Activated naive CD8-positive, alpha-beta T cell treated with anti-CD3 and anti-CD28 coated beads for 36 hours (primary cell): ENCODE data around the gene USP35. TPM values are rescaled to one million over a fixed set of nuclear protein-coding genes. Genes with fewer than 3 reads are reported as not detected.

Experiments
- total RNA-seq, 2 experiments: library from RNA; stranded (reverse); gene quantifications; one replicate each; pipeline ENCODE4 v1.2.3, GENCODE V29; 2021

The USP35 gene
- total RNA-seq, 2 experiments from 2014 or later = 3.5 to 4.2 TPM

Other genes with a start within 250 kb of the USP35 start
- 10 to 100 TPM; 45.2 to 46.2 TPM for gene INTS4, start 194.3 kb upstream of the USP35 start, total RNA-seq
- under 1 TPM; 0.12 to 0.50 TPM for gene KCTD14, start 165.6 kb upstream of the USP35 start, total RNA-seq
- gene THRSP, start 125.1 kb upstream of the USP35 start, total RNA-seq = not detected
- gene NDUFC2, start 109.1 kb upstream of the USP35 start, total RNA-seq = 100 to 1,000 TPM; 196 to 211 TPM
- 10 to 100 TPM; 40.2 to 48.8 TPM for gene ALG8, start 49.3 kb upstream of the USP35 start, total RNA-seq
- gene KCTD21, start 293 bp upstream of the USP35 start, total RNA-seq = 1 to 10 TPM; 3.3 to 4.0 TPM
- gene GAB2, start 228.9 kb downstream of the USP35 start, total RNA-seq = under 1 TPM; 0.91 to 0.98 TPM